ACHN (cell line): ENCODE results near the gene PRAMEF11.
"Not testable (repeated sequence)": the region's sequence is repeated elsewhere in the genome, so short reads cannot be mapped to it uniquely, and the experiment has no call there.

Experiments
- DNase-seq: peaks from one replicate; pipeline ENCODE4 v3.0.0-alpha.2; 2015
- in situ Hi-C: cut with HindIII; loops from 2 replicates; pipeline ENCODE4 v1.10.0; 2017; ENCODE audit warnings: low sequenced_read_pairs, low pct_ligation_motif_present, low pct_unique_long_range_greater_than_20kb

Gene PRAMEF11

DNA sequence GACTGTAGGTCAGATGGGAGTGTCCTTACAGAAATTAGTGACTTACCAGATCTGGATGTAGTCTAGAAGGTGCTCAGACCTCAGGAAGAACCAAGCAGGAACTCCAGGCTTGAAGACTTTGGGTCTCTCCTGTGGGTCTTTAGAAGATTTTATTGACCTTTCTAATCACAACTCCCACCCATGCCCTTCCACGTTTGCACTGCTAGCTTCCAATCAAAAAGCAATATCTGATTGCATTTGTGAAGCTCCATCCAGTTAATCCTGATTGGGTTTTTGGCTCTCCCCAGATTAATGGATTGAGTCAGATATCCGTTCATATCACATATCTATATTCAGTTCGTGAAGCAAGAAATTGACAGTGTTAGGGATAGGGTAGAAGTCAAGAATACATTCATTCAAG is at the start of gene PRAMEF11:
Gene PRAMEF11 (minus strand): TSS at position 101 of the 400 bp plus-strand sequence. CDS start 2,621 bp downstream, outside the sequence.
- in situ Hi-C loops, DNase-seq: not testable (repeated sequence)

DNA sequence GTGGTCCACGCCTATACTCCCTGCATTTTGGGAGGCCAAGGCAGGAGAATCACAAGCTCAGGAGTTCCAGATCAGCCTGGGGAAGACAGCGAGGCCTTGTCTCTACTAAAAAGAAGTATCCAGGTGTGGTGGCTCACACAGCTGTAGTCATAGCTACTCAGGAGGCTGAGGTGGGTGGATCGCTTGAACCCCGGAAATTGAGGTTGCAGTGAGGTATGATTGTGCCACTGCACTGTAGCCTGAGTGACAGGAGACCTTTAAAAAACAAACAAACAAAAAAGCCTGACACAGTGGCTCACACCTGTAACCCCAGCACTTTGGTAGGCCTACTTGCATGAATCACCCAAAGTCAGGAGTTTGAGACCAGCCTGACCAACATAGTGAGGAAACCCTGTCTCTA is 47.2 kb upstream of the PRAMEF11 start:
- in situ Hi-C loops, DNase-seq: not testable (repeated sequence)

DNA sequence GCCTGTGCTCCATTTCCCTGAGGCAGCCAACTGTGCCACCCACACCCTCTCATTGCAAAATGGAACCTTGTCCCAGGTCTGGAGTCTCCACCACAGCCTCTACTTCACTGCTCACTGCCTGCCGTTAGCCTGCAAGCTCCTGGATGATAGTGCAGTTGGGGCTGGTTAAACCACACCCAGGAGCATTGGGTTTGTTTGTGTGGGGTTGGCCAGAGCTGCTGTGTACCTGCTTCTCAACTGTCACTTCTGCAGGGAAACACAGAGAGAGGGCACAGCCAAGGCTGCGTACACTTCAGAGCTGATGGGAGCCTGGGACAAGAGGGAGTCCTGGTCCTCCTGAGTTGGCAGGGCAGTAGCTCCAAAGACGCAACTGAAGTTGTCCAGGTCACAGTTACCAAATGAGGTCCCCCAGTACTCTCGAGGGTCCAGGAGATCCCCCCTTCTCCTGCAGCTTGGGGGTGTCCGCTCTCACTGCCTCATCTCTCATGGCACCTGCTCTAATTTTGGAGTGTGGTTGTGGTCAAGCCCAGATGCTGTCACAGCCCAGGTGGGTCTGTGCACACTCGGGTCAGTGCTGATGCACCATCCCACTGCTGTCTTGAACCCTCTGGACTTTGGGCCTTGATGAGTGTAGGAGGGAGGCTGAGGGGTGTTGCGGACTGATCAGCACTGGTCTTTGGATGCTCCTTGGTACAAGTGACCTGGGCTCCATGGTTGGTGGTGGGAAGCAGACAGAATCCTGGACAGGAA is 32.1 kb upstream of the PRAMEF11 start:
- DNase-seq, in situ Hi-C loops: not testable (repeated sequence)

DNA sequence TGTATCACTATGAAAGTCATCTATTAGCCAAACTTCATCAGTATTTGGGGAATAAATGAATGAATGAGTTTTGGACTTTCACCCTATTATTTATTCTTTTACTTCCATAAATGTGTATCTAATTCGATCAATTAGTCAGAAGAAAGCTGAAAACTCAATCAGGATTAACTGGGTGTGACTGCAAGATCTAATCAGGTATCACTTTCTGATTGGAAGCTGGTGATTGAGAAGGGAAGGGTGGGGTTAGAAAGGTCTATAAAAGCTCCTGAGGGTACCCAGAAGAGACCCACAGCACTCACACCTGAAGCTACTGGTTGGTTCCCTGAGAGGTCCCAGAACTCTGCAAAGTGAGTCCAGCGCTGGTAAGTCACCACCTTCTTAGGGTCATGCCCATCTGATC is 25.6 kb upstream of the PRAMEF11 start, which contains the start of gene PRAMEF2:
Gene PRAMEF2 (plus strand): TSS at position 301 of the 400 bp plus-strand sequence. CDS start 1,924 bp downstream, outside the sequence.
- DNase-seq, in situ Hi-C loops: not testable (repeated sequence)

DNA sequence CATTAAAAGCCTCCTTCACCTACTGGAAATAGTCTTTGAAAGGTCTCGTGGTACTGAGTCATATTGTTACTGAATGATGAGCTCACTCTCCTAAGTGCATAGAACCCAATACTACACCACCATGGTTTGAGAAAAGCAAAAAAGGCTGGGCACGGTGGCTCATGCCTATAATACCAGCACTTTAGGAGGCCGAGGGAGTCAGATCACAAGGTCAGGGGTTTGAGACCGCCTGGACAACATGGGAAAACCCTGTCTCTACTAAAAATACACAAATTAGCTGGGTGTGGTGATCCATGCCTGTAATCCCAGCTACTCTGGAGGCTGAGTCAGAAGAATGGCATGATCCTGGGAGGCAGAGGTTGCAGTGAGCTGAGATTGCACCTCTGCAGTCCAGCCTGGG is 20.6 kb upstream of the PRAMEF11 start:
- in situ Hi-C loops: no loop called here
- DNase-seq: peak; percentile 14

DNA sequence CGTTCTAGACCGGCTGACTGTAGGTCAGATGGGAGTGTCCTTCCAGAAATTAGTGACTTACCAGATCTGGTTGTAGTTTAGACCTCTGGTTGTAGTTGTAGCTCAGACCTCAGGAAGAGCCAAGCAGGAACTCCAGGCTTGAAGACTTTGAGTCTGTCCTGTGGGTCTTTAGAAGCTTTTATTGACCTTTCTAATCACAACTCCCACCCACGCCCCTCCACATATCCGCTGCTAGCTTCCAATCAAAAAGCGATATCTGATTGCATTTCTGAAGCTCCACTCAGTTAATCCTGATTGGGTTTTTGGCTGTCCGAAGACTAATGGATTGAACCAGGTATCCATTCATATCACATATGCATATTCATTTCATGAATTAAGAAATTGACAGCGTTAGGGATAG is 17.4 kb upstream of the PRAMEF11 start, which contains the start of gene HNRNPCL1:
Gene HNRNPCL1 (minus strand): TSS at position 101 of the 400 bp plus-strand sequence. CDS start 431 bp downstream, outside the sequence.
- in situ Hi-C loops, DNase-seq: not testable (repeated sequence)

DNA sequence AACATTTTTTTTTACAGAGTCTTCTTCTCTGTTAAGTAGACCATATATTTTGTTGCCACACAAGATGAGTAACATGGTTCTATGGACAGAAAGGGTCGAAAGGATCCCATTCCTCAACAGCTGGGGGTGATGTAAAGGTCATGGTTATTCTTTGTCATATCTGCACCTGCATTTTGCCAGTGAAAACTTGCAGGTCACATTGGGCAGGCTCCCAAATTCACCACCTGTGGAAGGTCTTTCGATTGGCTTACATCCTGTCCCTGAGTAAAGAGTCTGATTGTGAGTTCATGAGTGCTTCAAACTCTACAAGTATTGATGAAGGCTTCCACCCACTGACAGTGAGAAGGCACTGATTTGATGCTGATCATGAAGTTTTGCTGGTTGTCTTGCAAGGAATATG is 2.0 kb upstream of the PRAMEF11 start:
- DNase-seq, in situ Hi-C loops: not testable (repeated sequence)

DNA sequence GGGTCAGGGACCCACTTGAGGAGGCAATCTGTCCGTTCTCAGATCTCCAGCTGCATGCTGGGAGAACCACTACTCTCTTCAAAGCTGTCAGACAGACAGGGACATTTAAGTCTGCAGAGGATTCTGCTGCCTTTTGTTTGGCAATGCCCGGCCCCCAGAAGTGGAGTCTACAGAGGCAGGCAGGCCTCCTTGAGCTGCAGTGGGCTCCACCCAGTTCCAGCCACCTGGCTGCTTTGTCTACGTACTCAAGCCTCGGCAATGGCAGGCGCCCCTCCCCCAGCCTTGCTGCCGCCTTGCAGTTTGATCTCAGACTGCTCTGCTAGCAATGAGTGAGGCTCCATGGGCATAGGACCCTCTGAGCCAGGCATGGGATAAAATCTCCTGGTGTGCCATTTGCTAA is 12.1 kb downstream of the PRAMEF11 start:
- in situ Hi-C loops, DNase-seq: not testable (repeated sequence)

DNA sequence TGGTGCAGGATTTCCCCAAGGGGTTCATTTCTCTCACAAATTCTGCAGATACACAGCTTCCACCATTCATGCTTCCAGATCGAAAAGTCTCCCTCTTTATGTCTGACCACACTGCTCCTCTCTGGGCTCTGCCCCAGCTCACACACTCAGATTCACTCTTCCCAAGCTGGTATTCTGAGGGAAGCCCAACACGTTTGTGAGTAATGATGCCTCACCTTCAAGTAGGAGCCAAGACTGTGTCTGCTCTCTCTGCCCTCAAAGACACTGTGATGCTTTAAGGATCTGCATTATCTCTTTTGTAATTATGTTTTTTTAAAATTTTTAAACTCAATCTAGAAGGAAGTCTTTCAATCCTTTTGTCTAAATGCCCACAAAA is 19.8 kb downstream of the PRAMEF11 start:
- in situ Hi-C loops: no loop called here
- no peak for DNase-seq

DNA sequence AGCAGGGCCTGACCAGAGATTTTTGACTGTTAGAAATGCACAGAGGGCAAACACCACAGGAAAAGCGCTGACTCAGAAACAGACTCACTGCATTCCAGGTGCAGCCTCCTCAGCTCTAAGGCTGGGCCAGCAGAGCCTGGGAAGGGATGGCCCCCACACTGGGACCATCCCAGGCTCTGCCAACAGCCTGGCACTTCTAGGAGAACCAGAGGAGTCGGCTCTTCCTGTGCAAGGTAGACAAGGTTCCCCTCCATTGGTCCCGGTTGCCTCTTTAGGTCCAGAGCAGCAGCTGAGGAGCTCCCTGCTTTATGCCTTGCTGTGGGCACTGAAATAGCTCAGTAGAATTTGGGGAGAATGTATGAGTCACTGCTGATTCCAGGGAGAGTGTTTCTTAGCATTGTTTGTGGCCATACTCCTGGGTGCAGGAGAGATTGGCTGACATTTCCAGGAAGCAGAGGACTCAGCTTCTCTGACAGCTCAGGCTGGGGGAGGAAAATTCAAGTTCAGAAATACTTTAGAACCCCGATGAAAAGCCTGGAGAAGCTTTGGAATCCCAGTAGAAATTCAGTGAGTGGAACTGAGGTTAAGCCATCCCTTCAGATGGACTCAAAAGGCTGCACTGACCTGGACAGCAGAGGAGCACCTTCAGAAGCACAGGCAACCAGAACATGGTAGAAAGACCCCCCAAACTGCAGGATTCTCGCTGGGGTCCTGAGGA is 20.4 kb downstream of the PRAMEF11 start:
- no peak for DNase-seq
- in situ Hi-C loops: no loop called here

DNA sequence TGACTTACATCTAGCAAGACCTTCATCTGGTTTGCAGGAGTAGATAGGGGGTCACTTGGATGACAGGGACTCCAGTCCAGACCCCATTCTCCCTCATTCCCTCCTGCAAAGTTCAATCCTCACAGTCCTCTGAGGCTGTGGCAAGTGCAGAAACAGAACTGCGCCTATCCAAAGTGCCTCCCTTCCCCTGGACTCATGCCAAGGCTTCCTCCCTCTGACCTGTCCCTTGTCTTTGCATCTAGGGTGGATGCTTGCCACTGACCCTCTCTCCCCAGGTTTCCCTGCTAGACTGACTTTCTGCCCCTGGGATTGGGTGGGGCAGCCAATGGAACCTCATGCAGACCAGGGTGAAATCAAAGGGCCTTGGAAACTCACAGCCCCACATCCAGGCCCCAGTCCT is 21.3 kb downstream of the PRAMEF11 start:
- no peak for DNase-seq
- in situ Hi-C loops: no loop called here

DNA sequence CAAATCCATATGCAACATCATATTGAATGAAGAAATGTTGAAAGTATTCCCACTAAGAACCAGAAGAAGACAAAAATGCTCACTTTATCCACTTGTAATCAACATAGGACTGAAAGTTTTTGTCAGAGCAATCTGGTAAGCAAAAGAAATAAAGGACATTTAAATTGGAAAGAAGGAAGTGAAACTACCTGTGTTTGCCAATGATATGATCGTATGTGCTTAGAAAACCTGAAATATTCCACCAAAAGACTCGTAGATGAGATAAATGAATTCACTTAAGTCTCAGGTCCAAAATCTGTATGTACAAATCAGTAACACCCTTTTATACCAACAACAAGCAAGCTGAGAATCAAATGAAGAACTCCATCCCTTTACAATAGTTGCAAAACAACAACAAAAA is 31.5 kb downstream of the PRAMEF11 start:
- DNase-seq: no peak
- in situ Hi-C loops: no loop called here

DNA sequence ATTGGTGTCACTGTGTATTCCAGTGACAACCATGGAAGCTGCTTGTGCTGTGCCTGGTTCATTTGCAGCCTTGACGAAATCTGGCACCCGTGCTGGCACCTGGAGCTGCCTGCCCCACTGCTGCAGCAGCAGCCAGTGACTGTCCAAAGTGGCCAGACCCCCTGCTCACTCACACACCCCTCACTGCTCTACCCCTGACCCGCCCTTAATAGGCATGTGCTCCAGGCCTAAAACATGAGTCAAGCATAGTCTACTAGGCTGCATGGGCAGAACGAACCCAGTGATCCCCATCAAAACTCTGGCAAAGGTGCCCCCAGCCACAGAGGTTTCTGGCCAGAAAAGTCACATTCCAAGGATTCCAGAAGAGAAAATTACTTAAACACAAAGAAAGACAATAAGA is 32.3 kb downstream of the PRAMEF11 start:
- in situ Hi-C loops: no loop called here
- DNase-seq: no peak

DNA sequence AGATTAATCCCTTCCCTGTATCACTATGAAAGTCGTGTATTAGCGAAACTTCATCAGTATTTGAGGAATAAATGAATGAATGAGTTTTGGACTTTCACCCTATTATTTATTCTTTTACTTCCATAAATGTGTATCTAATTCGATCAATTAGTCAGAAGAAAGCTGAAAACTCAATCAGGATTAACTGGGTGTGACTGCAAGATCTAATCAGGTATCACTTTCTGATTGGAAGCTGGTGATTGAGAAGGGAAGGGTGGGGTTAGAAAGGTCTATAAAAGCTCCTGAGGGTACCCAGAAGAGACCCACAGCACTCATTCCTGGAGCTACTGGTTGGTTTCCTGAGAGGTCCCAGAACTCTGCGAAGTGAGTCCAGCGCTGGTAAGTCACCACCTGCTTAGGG is 40.1 kb downstream of the PRAMEF11 start, which contains the start of gene PRAMEF1:
Gene PRAMEF1 (plus strand): TSS at position 301 of the 400 bp plus-strand sequence. CDS start 1,831 bp downstream, outside the sequence.
- DNase-seq, in situ Hi-C loops: not testable (repeated sequence)

DNA sequence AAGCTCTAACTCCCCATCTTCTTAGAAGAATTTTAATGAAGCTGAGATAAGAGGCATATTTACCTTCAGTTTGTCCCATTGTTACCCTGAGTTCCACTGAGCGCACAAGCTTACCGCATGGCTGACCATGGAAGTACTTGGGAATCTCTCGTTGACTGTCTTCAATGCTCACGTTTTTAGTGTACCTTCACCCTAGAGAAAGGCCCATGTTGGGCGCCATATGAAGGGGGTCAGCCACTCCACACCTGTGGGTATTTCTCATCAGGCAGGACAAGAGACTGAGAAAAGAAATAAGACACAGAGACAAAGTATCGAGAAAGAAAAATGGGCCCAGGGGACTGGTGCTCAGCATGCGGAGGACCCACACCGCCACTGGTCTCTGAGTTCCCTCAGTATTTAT is 46.5 kb downstream of the PRAMEF11 start:
- DNase-seq, in situ Hi-C loops: not testable (repeated sequence)

DNA sequence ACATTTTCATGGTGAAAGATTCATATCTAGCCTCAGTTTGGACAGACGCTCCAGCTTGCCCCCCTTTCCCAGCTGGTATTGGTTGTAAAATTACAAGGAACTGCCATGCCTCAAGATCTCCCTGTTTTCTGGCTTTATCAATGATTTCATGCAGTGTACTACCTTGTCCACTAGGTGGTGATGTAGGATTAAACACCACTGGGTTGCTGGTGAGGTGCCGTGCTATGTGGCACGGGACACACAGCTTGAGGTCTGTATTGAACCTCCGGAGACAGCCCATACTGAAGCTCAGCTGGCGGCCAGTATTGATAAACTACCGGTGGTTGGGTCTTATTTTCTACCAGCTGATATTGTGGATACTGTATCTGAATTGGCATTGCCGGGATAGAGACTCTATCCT is 47.4 kb downstream of the PRAMEF11 start:
- in situ Hi-C loops: not testable (repeated sequence)
- DNase-seq: peak; percentile 5

DNA sequence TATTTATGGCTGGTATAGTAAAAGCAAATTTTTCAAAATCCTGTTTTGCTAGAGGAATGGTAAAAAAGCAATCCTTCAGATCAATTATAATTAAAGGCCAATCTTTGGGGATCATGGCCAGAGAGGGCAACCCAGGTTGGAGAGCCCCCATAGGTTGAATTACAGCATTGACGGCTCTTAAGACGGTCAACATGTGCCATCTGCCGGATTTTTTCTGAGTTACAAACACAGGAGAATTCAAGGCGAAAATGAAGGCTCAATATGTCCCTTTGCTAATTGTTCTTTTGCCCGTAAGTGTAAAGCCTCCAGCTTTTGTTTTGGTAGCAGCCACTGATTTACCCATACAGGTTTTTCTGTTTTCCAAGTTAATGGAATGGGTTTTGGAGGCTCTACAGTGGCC is 49.7 kb downstream of the PRAMEF11 start:
- DNase-seq, in situ Hi-C loops: not testable (repeated sequence)

DNA sequence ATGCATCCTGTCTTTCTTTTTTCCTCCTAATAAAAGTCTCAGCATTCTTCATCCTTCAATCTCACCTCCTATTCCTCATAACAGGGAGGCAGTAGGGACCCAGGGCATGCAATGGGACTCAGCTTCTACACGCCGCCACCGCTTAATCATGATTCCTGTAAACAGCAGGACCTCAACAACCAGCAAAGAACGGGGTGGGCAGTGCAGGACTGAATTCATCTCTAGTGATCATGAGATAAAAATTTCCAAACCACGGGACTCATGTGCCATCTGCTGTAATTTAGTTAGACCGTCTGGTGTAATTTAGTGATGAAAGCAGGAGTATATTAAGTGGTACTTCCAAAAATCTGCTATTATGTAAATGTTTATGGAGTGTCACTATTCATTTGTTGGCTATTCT is 52.3 kb downstream of the PRAMEF11 start:
- no peak for DNase-seq
- in situ Hi-C loops: no loop called here

DNA sequence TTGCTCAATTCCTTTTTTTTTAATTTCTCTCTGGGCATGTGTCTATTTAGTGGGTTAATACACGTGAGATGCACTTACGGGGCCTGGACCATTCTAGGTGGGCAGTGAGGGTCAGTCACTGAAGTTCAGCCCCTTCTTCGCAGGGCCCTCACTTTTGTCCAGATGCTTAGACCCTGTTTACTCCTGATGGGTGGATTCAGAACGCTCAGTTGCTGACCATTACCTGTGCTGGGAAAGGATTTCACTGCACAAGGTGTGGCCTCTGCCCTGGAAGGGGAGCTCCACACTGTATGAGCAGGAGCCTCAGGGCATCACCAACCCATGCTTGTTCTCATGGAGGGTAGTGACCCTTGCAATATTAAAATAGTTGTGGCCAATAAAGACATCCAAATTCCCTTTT is 53.1 kb downstream of the PRAMEF11 start:
- DNase-seq: no peak
- in situ Hi-C loops: no loop called here
